Activated CD8-positive, alpha-beta memory T cell treated with anti-CD3 and anti-CD28 coated beads, Interleukin-2, amount 10 ng/mL, durations not matched to agents 7 days and 5 days (primary cell): Measurements from ENCODE around the gene CFAP20. TPM values are rescaled to one million over a fixed set of nuclear protein-coding genes. Genes with fewer than 3 reads are reported as not detected.

ENCODE experiments used
- total RNA-seq, 2 experiments: library from RNA; stranded (reverse); gene quantifications; one replicate each; pipeline ENCODE4 v1.2.3, GENCODE V29; 2021

Gene CFAP20
- total RNA-seq, 2 experiments from 2014 or later, result 35.1 to 40.2 TPM

Other genes starting within 250 kb of the CFAP20 start
- gene CNGB1, start 158.3 kb downstream of the CFAP20 start, total RNA-seq, result not detected
- gene ZNF319, start 128.7 kb downstream of the CFAP20 start, total RNA-seq, result 10 to 100 TPM; 14.6 to 16.8 TPM
- gene USB1, start 128.0 kb downstream of the CFAP20 start, total RNA-seq, result 10 to 100 TPM; 62.2 to 68.0 TPM
- 1 to 10 TPM in 1 of 2 experiments, under 1 TPM in 1; 0.75 to 1.1 TPM for gene MMP15, start 103.6 kb downstream of the CFAP20 start, total RNA-seq
- 10 to 100 TPM; 57.8 to 72.5 TPM for gene CSNK2A2, start 68.7 kb upstream of the CFAP20 start, total RNA-seq
- not detected for gene PRSS54, start 165.6 kb upstream of the CFAP20 start, total RNA-seq